K562 (cell line): Measurements from ENCODE around the gene ZCCHC17. TPM values are rescaled to one million over a fixed set of nuclear protein-coding genes. Genes with fewer than 3 reads are reported as not detected.
A peak's percentile ranks its signal among the peaks of the same experiment; 100 is the strongest.

Experiments used
- ATAC-seq: fragments of 200-7000 bp; cut with Tn5 transposase; 3 replicates; pipeline ENCODE4 v1.9.1; 2020; ENCODE audit warnings: moderate library complexity
- BruUV-seq: library from RNA; stranded (reverse); fragments of 400-500 nt; replicated peaks from 2 replicates; lab custom pipeline; 2021; lab: Mats Ljungman, UMichigan
- CTCF ChIA-PET: fragments of 300-600 bp; formaldehyde crosslinking; extraction: SDS; loops from one replicate; lab custom pipeline; 2021; ENCODE audit warnings: low intra/inter-chr PET ratio; lab: Yijun Ruan, JAX
- POLR2A ChIA-PET: fragments of 300-600, 350-650 bp; sonication (Branson Sonifier 250); formaldehyde crosslinking; extraction: SDS; loops from one replicate; lab custom pipeline; 2021; ENCODE audit warnings: antibody characterized with exemption, inconsistent platforms; lab: Yijun Ruan, JAX
- DNase-seq, 4 experiments: peaks; one replicate each; pipeline versions ENCODE4 v3.0.0 to v3.0.0-alpha.2; 2011 to 2018; ENCODE audit warnings: low spot score in 3 of 4, mixed read lengths in 3 of 4; ENCODE audit errors: extremely low read depth in 1 of 4
- FAIRE-seq: peaks from 2 replicates; lab custom pipeline; 2011; peaks lifted over from hg19 to GRCh38; lab: Jason Lieb, UNC
- H2AFZ ChIP-seq: 2 replicates; pipeline ENCODE4 v1.6.0; 2011; ENCODE audit warnings: low read depth, low read length, control low read depth, inconsistent platforms
- H3K27ac ChIP-seq: fragments of 200-600 bp; 3 replicates; pipeline ENCODE4 v1.8.0; 2011; ENCODE audit warnings: low read depth, mild to moderate bottlenecking, control low read depth, inconsistent platforms, low read length, moderate library complexity, mixed read lengths; ENCODE audit errors: extremely low read depth
- H3K27me3 ChIP-seq, 2 experiments: fragments of 300-600 bp in 1 of 2; 2 replicates in 1 of 2; 3 replicates in 1 of 2; pipeline versions ENCODE4 v1.6.0 to v1.8.0; 2011; ENCODE audit warnings: inconsistent platforms in 2 of 2, low read length in 2 of 2, mild to moderate bottlenecking in 1 of 2, mixed read lengths in 1 of 2, moderate library complexity in 1 of 2; ENCODE audit not compliant: control insufficient read depth in 2 of 2, insufficient read depth in 2 of 2
- H3K36me3 ChIP-seq: fragments of 300-600 bp; 3 replicates; pipeline ENCODE4 v1.8.0; 2011; ENCODE audit warnings: mild to moderate bottlenecking, low read length, inconsistent platforms; ENCODE audit not compliant: control insufficient read depth, insufficient read depth
- H3K4me1 ChIP-seq, 2 experiments: fragments of 200-600 bp in 1 of 2; replicated peaks in 1 of 2; 2 replicates in 1 of 2; 3 replicates in 1 of 2; pipeline versions ENCODE4 v1.5.1 to v1.8.0; 2011; ENCODE audit warnings: inconsistent platforms in 2 of 2, low read length in 2 of 2, mild to moderate bottlenecking in 1 of 2, mixed read lengths in 1 of 2, moderate library complexity in 1 of 2; ENCODE audit not compliant: control insufficient read depth in 2 of 2, insufficient read depth in 2 of 2
- H3K4me2 ChIP-seq: 2 replicates; pipeline ENCODE4 v1.6.1; 2011; ENCODE audit warnings: low read length, control low read depth, inconsistent platforms, mixed read lengths; ENCODE audit not compliant: insufficient read depth
- H3K4me3 ChIP-seq: fragments of 200-600 bp; sonication (generic), shearing (Covaris generic); 2 replicates; pipeline ENCODE4 v1.5.1; 2016; ENCODE audit warnings: control low read depth, inconsistent platforms
- H3K79me2 ChIP-seq: fragments of 200-600 bp; 3 replicates; pipeline ENCODE4 v1.8.0; 2011; ENCODE audit warnings: low read length, inconsistent platforms; ENCODE audit not compliant: control insufficient read depth, insufficient read depth
- H3K9ac ChIP-seq, 2 experiments: 2 replicates each; pipeline versions ENCODE4 v1.6.0 to v1.6.1; 2011; ENCODE audit warnings: low read depth in 2 of 2, low read length in 2 of 2, control low read depth in 1 of 2, inconsistent platforms in 1 of 2, mild to moderate bottlenecking in 1 of 2, mixed read lengths in 1 of 2; ENCODE audit not compliant: insufficient read depth in 1 of 2
- H3K9me1 ChIP-seq: one replicate; pipeline ENCODE4 v1.6.0; 2011; ENCODE audit warnings: inconsistent platforms, mild to moderate bottlenecking, low read length, moderate library complexity; ENCODE audit not compliant: control insufficient read depth, insufficient read depth
- H3K9me3 ChIP-seq: replicated peaks from 2 replicates; pipeline ENCODE4 v1.5.1; 2011; ENCODE audit warnings: low read depth, low read length, inconsistent platforms; ENCODE audit not compliant: control insufficient read depth, insufficient read depth
- H4K20me1 ChIP-seq: replicated peaks from 2 replicates; pipeline ENCODE4 v1.6.1; 2011; ENCODE audit warnings: low read length, inconsistent platforms, mixed read lengths; ENCODE audit not compliant: control insufficient read depth, insufficient read depth
- ADNP ChIP-seq: fragments of 200-800 bp; sonication (Bioruptor generic); IDR thresholded peaks from 2 replicates; pipeline ENCODE4 v1.6.1; 2016; ENCODE audit warnings: missing genetic modification characterization, missing compliant biosample characterization
- CC2D1A ChIP-seq: fragments of 450-650 bp; IDR thresholded peaks from 2 replicates; pipeline ENCODE4 v1.6.1; 2017; ENCODE audit warnings: mild to moderate bottlenecking
- CHD1 ChIP-seq: fragments of 200-600 bp; sonication (generic); IDR thresholded peaks from one replicate; pipeline ENCODE4 v1.6.1; 2012; ENCODE audit warnings: mild to moderate bottlenecking, moderate library complexity, low read length, inconsistent platforms
- HDAC2 ChIP-seq: fragments of 450-650 bp; IDR thresholded peaks from 2 replicates; pipeline ENCODE4 v1.6.1; 2016; ENCODE audit warnings: mild to moderate bottlenecking
- HMG20B ChIP-seq: fragments of 250-450 bp; sonication (Bioruptor Pico); IDR thresholded peaks from 2 replicates; pipeline ENCODE4 v1.5.0; 2021; ENCODE audit warnings: mild to moderate bottlenecking
- JUN ChIP-seq, 2 experiments: sonication (generic) in 1 of 2; formaldehyde crosslinking in 1 of 2; IDR thresholded peaks; 2 replicates each; pipeline versions ENCODE4 v1.6.1 to v1.8.0; 2012 to 2022; ENCODE audit warnings: borderline replicate concordance in 2 of 2, mild to moderate bottlenecking in 2 of 2, improper control_type of control experiment in 1 of 2, low read depth in 1 of 2, low read length in 1 of 2, missing genetic modification reagents in 1 of 2
- MTA1 ChIP-seq: fragments of 450-650 bp; IDR thresholded peaks from 2 replicates; pipeline ENCODE4 v1.6.1; 2017; ENCODE audit warnings: borderline replicate concordance
- RAD51 ChIP-seq: fragments of 450-650 bp; IDR thresholded peaks from 2 replicates; pipeline ENCODE4 v1.7.1; 2016; ENCODE audit warnings: low read depth, mild to moderate bottlenecking, borderline replicate concordance
- SMAD4 ChIP-seq: fragments of 250-450 bp; sonication (Bioruptor Pico); conservative IDR thresholded peaks from 2 replicates; pipeline ENCODE4 v1.8.0; 2021; ENCODE audit warnings: inconsistent platforms, mild to moderate bottlenecking, moderate library complexity
- SMARCA4 ChIP-seq: fragments of 450-650 bp; IDR thresholded peaks from 2 replicates; pipeline ENCODE4 v1.6.1; 2016
- SMARCE1 ChIP-seq: fragments of 450-650 bp; IDR thresholded peaks from 2 replicates; pipeline ENCODE4 v1.7.1; 2016; ENCODE audit warnings: mild to moderate bottlenecking
- SPI1 ChIP-seq: IDR thresholded peaks from 2 replicates; pipeline ENCODE4 v1.6.1; 2011; ENCODE audit warnings: low read depth, low read length, control low read depth, borderline replicate concordance
- TARDBP ChIP-seq: fragments of 450-650 bp; IDR thresholded peaks from 2 replicates; pipeline ENCODE4 v1.6.1; 2016
- THRAP3 ChIP-seq: fragments of 450-650 bp; IDR thresholded peaks from 2 replicates; pipeline ENCODE4 v1.6.1; 2016; ENCODE audit warnings: mild to moderate bottlenecking, inconsistent platforms, borderline replicate concordance
- ZC3H11A ChIP-seq: IDR thresholded peaks from 2 replicates; pipeline ENCODE4 v1.6.1; 2012; ENCODE audit warnings: low read depth, low read length, improper control_type of control experiment
- ZNF140 ChIP-seq: fragments of 250-450 bp; sonication (Bioruptor Pico); IDR thresholded peaks from 2 replicates; pipeline ENCODE4 v1.8.0; 2021; ENCODE audit warnings: moderate library complexity, mild to moderate bottlenecking, inconsistent platforms
- ZNF431 ChIP-seq: sonication (generic); formaldehyde crosslinking; IDR thresholded peaks from 2 replicates; pipeline ENCODE4 v1.8.0; 2022; ENCODE audit warnings: mild to moderate bottlenecking, missing genetic modification reagents
- WGBS: fragments of 100-300 bp; shearing (Covaris generic); methylation state at CpG from one replicate; pipeline ENCODE4 v1.1.6; 2016; ENCODE audit warnings: low coverage, mixed read lengths; ENCODE audit not compliant: insufficient coverage; ENCODE audit errors: missing lambda C conversion rate; 5-methylcytosine and 5-hydroxymethylcytosine counted together
- in situ Hi-C: fragments of 300-500 bp; cut with MboI; formaldehyde crosslinking; loops from 4 replicates; pipeline ENCODE4 v1.15.0; 2018; ENCODE audit warnings: inconsistent platforms, mixed read lengths
- intact Hi-C: fragments of 100-400 bp; cut with micrococcal nuclease; formaldehyde crosslinking; loops from 2 replicates; pipeline ENCODE4 v1.14.2; 2022
- polyA plus RNA-seq, 8 experiments: library from polyadenylated mRNA; depleted of rRNA in 4 of 8; stranded (reverse) in 5 of 8; unstranded in 3 of 8; fragments of >200 nt; fragmentation: Nextera tagmentation in 2 of 8; fragmentation: Illumina TruSeq in 1 of 8; extraction: Ambion mirVana in 2 of 8; extraction: Trizol in 1 of 8; gene quantifications; 2 replicates each; pipeline versions ENCODE4 v1.2.1 to v1.2.3, GENCODE V29; 2011 to 2014; ENCODE audit warnings: inconsistent platforms in 1 of 8, missing spikeins in 1 of 8
- total RNA-seq, 7 experiments: library from RNA; depleted of rRNA in 6 of 7; stranded (reverse); fragments of >200 nt in 6 of 7; fragmentation: Illumina TruSeq in 2 of 7; extraction: Trizol in 2 of 7; gene quantifications; 2 replicates each; pipeline versions ENCODE4 v1.2.1 to v1.2.3, GENCODE V29; 2011 to 2021; ENCODE audit warnings: low replicate concordance in 1 of 7
- TF ChIP-seq, protein P1 (sequence below), 2 experiments: fragments of 450-650 bp in 1 of 2; IDR thresholded peaks; 2 replicates each; pipeline ENCODE4 v1.6.1; 2011 to 2017; ENCODE audit warnings: low read depth in 2 of 2, antibody characterized with exemption in 1 of 2, borderline replicate concordance in 1 of 2, low read length in 1 of 2, mild to moderate bottlenecking in 1 of 2, mixed read lengths in 1 of 2; ENCODE audit not compliant: control insufficient read depth in 1 of 2
- TF ChIP-seq, protein P2 (sequence below): fragments of 450-650 bp; formaldehyde crosslinking; IDR thresholded peaks from 2 replicates; pipeline ENCODE4 v1.4.0; 2020; ENCODE audit warnings: mild to moderate bottlenecking, moderate library complexity

ZCCHC17 gene
- total and polyA plus RNA-seq, 9 of the 15 experiments (the other 6 are each of a cell fraction or from before 2014, with no cell fraction given): 46.9 to 150 (median 74.7) TPM

DNA sequence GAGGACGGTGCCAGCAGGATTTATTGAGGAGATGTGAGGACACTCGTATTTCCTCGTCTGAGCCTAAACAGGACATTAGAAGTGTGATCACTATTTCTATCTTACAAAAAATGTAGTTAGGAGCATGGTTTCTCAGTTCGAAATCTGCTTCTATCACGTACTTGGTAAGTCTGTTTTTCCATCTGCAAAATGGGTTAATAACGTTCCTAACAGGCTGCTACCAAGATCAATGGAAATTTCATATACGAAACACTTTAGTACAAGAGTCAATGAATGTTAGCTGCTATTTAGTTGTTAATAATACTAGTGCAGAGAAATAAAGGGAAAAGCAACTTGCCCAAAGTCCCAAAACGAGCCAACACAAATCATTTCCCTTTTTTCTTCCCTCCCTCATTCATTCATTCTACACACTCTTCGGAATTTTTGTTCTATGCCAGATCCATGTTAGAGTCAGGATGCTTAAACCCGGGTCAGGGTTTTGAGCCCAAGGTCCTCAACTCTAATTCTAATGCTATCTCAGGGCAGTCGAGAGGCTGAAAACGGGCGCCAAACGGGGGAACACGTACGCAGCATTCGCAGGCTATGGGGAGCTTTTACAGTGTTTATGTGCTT, 852 bp upstream of the ZCCHC17 start:
- under 1% methylated on average over 17 of the region's 17 CpGs for WGBS
- ChIA-PET POLR2A (interaction anchor here (0.9 to 3.3 kb wide), 14 partner anchors 9 to 232 kb away, joined by 3 to 25 read pairs (median 5); no protein-coding TSS in a partner anchor), CTCF (no interaction called here)
- peak overlapping the region; percentile 91 for H3K27ac ChIP-seq
- no peak for FAIRE-seq
- no peaks in the 10 kb centered on the region for H3K27me3 ChIP-seq
- H3K9me1 ChIP-seq: no peaks in the 10 kb centered on the region
- TSS peak; percentile 69 for BruUV-seq
- H3K4me3 ChIP-seq: peak overlapping the region; percentile 80
- intact Hi-C loops (no loop called here), in situ Hi-C loops (no loop called here)
- peak overlapping the region; percentile 98 to 100 for H3K9ac ChIP-seq
- no peak for ATAC-seq
- peaks cover 5 to 17% of the 10 kb centered on the region in 2 experiments for H3K4me1 ChIP-seq
- H3K9me3 ChIP-seq: no peaks in the 10 kb centered on the region
- no peaks in the 10 kb centered on the region; the same call in 1 of the 2 replicates for H4K20me1 ChIP-seq
- DNase-seq: peak in 1 of 4 experiments; percentile 7
- peaks cover 53% of the 10 kb centered on the region for H3K36me3 ChIP-seq
- peaks cover 89% of the 10 kb centered on the region for H3K79me2 ChIP-seq
- H2AFZ ChIP-seq: peak overlapping the region; percentile 89
- peak overlapping the region; percentile 91 for H3K4me2 ChIP-seq
- peak; percentile 57; the same call in 1 of the 2 replicates for TF ChIP-seq SMARCA4
- TF ChIP-seq SMARCE1: peak; percentile 64
- peak; percentile 24; the same call in 1 of the 2 replicates for TF ChIP-seq SPI1
- TF ChIP-seq ZNF140 (CRISPR knock-in tag): 0 out of 2 replicates have a peak, but pooled peaks have one; percentile 54
- 0 out of 2 replicates have a peak, but pooled peaks have one; percentile 47 for TF ChIP-seq CC2D1A
- TF ChIP-seq SMAD4 (CRISPR knock-in tag): 0 out of 2 replicates have a peak, but pooled peaks have one; percentile 54
- TF ChIP-seq CHD1: peak; percentile 90
- 0 out of 2 replicates have a peak, but pooled peaks have one; percentile 21 for TF ChIP-seq HDAC2
- TF ChIP-seq, protein P1, sequence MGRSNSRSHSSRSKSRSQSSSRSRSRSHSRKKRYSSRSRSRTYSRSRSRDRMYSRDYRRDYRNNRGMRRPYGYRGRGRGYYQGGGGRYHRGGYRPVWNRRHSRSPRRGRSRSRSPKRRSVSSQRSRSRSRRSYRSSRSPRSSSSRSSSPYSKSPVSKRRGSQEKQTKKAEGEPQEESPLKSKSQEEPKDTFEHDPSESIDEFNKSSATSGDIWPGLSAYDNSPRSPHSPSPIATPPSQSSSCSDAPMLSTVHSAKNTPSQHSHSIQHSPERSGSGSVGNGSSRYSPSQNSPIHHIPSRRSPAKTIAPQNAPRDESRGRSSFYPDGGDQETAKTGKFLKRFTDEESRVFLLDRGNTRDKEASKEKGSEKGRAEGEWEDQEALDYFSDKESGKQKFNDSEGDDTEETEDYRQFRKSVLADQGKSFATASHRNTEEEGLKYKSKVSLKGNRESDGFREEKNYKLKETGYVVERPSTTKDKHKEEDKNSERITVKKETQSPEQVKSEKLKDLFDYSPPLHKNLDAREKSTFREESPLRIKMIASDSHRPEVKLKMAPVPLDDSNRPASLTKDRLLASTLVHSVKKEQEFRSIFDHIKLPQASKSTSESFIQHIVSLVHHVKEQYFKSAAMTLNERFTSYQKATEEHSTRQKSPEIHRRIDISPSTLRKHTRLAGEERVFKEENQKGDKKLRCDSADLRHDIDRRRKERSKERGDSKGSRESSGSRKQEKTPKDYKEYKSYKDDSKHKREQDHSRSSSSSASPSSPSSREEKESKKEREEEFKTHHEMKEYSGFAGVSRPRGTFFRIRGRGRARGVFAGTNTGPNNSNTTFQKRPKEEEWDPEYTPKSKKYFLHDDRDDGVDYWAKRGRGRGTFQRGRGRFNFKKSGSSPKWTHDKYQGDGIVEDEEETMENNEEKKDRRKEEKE (IDR thresholded peaks at IDR 0.05; ENCODE audit: borderline replicate concordance in 1 of 2, control insufficient read depth in 1 of 2, low read depth in 2 of 2, low read length in 1 of 2): no peak
- no peak for TF ChIP-seq JUN (IDR thresholded peaks at IDR 0.05; ENCODE audit: borderline replicate concordance, low read depth, low read length)
- no peak for TF ChIP-seq JUN (CRISPR knock-in tag; IDR thresholded peaks at IDR 0.05; ENCODE audit: borderline replicate concordance)
- TF ChIP-seq ADNP (tag): peak; percentile 80; the same call in 1 of the 2 replicates
- 0 out of 2 replicates have a peak, but pooled peaks have one; percentile 2 for TF ChIP-seq RAD51
- TF ChIP-seq ZC3H11A: no peak
- TF ChIP-seq, protein P2, sequence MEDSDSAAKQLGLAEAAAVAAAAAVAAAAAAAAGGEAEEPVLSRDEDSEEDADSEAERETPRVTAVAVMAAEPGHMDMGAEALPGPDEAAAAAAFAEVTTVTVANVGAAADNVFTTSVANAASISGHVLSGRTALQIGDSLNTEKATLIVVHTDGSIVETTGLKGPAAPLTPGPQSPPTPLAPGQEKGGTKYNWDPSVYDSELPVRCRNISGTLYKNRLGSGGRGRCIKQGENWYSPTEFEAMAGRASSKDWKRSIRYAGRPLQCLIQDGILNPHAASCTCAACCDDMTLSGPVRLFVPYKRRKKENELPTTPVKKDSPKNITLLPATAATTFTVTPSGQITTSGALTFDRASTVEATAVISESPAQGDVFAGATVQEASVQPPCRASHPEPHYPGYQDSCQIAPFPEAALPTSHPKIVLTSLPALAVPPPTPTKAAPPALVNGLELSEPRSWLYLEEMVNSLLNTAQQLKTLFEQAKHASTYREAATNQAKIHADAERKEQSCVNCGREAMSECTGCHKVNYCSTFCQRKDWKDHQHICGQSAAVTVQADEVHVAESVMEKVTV (CRISPR knock-in tag): no peak
- TF ChIP-seq THRAP3: 0 out of 2 replicates have a peak, but pooled peaks have one; percentile 23
- TF ChIP-seq ZNF431 (CRISPR knock-in tag): no peak
- no peak for TF ChIP-seq TARDBP
- TF ChIP-seq MTA1: peak; percentile 30; the same call in 1 of the 2 replicates
- TF ChIP-seq HMG20B (CRISPR knock-in tag): no peak
